GM19099 (cell line): ENCODE data around the gene COMMD1.

ENCODE experiments used
- POLR2A ChIP-seq: IDR thresholded peaks from 3 replicates; pipeline ENCODE4 v1.6.1; 2011; ENCODE audit warnings: low read depth; ENCODE audit not compliant: insufficient read length; ENCODE audit errors: extremely low read depth

Gene COMMD1

GRCh38 chr2:62074233-62074632 is 168.8 kb downstream of the COMMD1 start:
- TF ChIP-seq POLR2A, result no peak

GRCh38 chr2:62076980-62077638 is 171.6 kb downstream of the COMMD1 start:
- no peak for TF ChIP-seq POLR2A

GRCh38 chr2:62084801-62085200 is 179.3 kb downstream of the COMMD1 start:
- no peak for TF ChIP-seq POLR2A

GRCh38 chr2:62089658-62090057 is 184.2 kb downstream of the COMMD1 start:
- TF ChIP-seq POLR2A, result no peak

- no peak for TF ChIP-seq POLR2A
Observed at GRCh38 chr2:62091471-62091870, 186.0 kb downstream of the COMMD1 start.

- TF ChIP-seq POLR2A, result no peak
Observed at GRCh38 chr2:62099050-62099449, 193.6 kb downstream of the COMMD1 start.

GRCh38 chr2:62099523-62100175 is 194.2 kb downstream of the COMMD1 start:
- peak; percentile 63 for TF ChIP-seq POLR2A

- TF ChIP-seq POLR2A, result no peak
Observed at GRCh38 chr2:62101886-62102285, 196.4 kb downstream of the COMMD1 start.

- no peak for TF ChIP-seq POLR2A
Observed at GRCh38 chr2:62102402-62102920, 197.0 kb downstream of the COMMD1 start.

GRCh38 chr2:62109554-62109953 is 204.1 kb downstream of the COMMD1 start:
- no peak for TF ChIP-seq POLR2A

- no peak for TF ChIP-seq POLR2A
Observed at GRCh38 chr2:62110415-62111025, 205.0 kb downstream of the COMMD1 start.

- no peak for TF ChIP-seq POLR2A
Observed at GRCh38 chr2:62112179-62112578, 206.7 kb downstream of the COMMD1 start.

GRCh38 chr2:62114564-62114963 is 209.1 kb downstream of the COMMD1 start:
- no peak for TF ChIP-seq POLR2A

- TF ChIP-seq POLR2A, result no peak
Observed at GRCh38 chr2:62116983-62117382, 211.5 kb downstream of the COMMD1 start.

- no peak for TF ChIP-seq POLR2A
Observed at GRCh38 chr2:62118160-62118559, 212.7 kb downstream of the COMMD1 start.

GRCh38 chr2:62119311-62119974 is 214.0 kb downstream of the COMMD1 start:
- TF ChIP-seq POLR2A, result no peak

GRCh38 chr2:62133320-62133823 is 227.9 kb downstream of the COMMD1 start:
- no peak for TF ChIP-seq POLR2A
